Activated naive CD8-positive, alpha-beta T cell (primary cell): Measurements from ENCODE around the gene HOMER2.
"Not testable (repeated sequence)": the region's sequence is repeated elsewhere in the genome, so short reads cannot be mapped to it uniquely, and the experiment has no call there.

Source experiments
- H3K27ac Mint-ChIP-seq: one replicate; pipeline ENCODE4 v1.8.0; 2021; ENCODE audit warnings: mixed read lengths
- H3K27me3 Mint-ChIP-seq: one replicate; pipeline ENCODE4 v1.8.0; 2021; ENCODE audit warnings: mixed read lengths
- H3K36me3 Mint-ChIP-seq: one replicate; pipeline ENCODE4 v1.8.0; 2021; ENCODE audit warnings: mixed read lengths
- H3K4me1 Mint-ChIP-seq: one replicate; pipeline ENCODE4 v1.8.0; 2021; ENCODE audit warnings: low read depth, mixed read lengths
- H3K4me3 Mint-ChIP-seq: one replicate; pipeline ENCODE4 v1.8.0; 2021; ENCODE audit warnings: mild to moderate bottlenecking, mixed read lengths
- H3K9me3 Mint-ChIP-seq: one replicate; pipeline ENCODE4 v1.8.0; 2021; ENCODE audit warnings: low read depth, mixed read lengths

HOMER2 gene

DNA sequence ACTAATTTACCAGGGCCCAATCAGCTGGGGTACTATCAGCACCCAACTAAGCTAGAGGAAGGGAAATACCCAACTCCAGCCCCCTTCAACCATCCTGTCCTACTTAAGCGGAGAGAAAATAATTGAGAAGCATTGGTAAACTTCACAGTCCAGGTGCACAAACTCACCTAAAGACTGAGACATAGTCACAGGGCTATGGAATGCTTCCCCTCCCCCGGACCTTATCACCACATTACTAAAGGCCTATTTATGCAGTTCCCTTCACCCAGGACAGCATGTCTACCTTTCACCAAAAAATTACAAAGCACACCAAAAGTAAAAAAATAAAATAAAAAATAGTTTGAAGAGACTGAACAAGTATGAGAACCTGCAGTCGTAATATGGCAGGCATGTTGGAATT, 47.9 kb downstream of the HOMER2 start:
- peaks cover 2% of the 10 kb centered on the region for H3K27me3 Mint-ChIP-seq
- peaks cover 17% of the 10 kb centered on the region for H3K9me3 Mint-ChIP-seq
- peaks cover 4% of the 10 kb centered on the region for H3K36me3 Mint-ChIP-seq
- H3K27ac Mint-ChIP-seq, result no peak overlapping the region
- no peaks in the 10 kb centered on the region for H3K4me1 Mint-ChIP-seq
- H3K4me3 Mint-ChIP-seq, result no peak overlapping the region

DNA sequence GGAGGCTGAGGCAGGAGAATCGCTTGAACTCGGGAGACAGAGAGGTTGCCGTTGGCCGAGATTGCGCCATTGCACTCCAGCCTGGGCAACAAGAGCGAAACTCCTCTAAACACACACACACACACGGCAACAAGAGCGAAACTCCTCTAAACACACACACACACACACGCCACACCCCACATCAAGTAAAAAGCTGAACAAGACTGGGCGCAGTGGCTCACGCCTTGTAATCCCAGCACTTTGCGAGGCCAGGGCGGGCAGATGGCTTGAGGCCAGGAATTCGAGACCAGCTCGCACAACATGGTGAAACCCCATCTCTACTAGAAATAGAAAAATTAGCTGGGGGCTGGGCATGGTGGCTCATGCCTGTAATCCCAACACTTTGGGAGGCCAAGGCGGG, 49.0 kb downstream of the HOMER2 start:
- Mint-ChIP-seq H3K27me3 (peaks cover 2% of the 10 kb centered on the region), H3K4me1 (no peaks in the 10 kb centered on the region), H3K4me3 (no peak overlapping the region), H3K36me3 (peaks cover 2% of the 10 kb centered on the region), H3K27ac (no peak overlapping the region), H3K9me3 (peaks cover 7% of the 10 kb centered on the region)

DNA sequence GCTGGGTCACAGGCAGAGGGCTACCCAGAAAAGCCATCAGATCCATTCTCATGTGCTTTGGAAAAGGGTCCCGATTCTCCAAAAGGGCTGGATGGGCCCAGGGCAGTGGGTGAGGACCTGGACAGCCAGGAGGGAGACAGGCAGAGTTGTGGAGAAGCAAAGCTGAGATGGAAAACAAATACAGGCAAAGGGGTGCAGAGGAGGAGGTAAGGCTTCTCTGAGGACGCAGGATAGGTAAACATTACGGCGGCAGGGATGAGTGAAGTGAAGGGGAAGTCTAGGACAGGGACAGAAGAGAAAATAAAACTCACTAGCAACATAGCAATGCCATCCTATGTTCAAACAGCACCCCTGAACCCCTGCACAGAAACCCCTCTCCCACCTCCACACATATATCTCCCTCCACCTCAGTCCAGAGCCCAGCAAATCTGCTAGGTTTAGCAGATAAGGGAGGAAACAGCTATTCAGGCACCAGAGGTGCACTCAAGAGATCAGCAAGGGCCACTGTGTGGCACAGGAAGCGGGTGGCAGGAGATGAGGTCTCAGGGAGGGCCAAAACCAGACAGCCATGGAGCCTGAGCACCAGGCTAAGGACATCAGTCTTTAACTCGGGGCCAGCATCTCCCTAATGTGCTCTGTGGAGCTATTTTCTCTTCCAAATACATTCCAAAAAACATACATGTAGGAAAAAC, 51.3 kb downstream of the HOMER2 start:
- Mint-ChIP-seq H3K4me3 (no peak overlapping the region), H3K36me3 (peaks cover 2% of the 10 kb centered on the region), H3K27ac (no peak overlapping the region), H3K9me3 (no peaks in the 10 kb centered on the region), H3K4me1 (no peaks in the 10 kb centered on the region), H3K27me3 (peaks cover 2% of the 10 kb centered on the region)

DNA sequence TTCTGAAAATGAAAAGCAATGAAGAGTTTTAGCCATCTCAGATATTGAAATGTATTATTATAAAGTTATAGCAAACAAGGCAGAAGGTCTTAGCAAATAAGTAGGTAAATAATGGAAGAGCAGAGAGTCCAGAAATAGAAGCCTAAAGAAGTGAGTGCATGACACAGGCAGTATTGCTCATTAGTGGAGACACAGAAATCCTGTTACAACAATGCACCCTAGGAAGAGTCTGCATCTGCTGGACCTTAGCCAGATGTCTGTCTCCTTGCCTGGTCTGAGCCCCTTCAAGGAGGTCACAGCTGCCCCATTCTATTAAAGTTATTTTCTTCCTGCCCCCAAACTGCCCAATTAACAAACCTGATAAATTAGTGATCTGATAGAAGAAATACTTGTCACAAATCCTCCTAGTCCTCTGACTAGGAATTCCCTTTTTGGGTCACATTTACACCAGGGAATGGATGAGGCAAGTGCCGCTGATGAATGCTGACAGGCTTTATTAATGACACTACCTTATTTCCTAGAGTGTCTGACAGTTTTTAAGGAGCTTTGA, 51.9 kb downstream of the HOMER2 start:
- H3K27ac Mint-ChIP-seq, result no peak overlapping the region
- no peaks in the 10 kb centered on the region for H3K9me3 Mint-ChIP-seq
- H3K27me3 Mint-ChIP-seq, result no peaks in the 10 kb centered on the region
- no peaks in the 10 kb centered on the region for H3K36me3 Mint-ChIP-seq
- H3K4me3 Mint-ChIP-seq, result no peak overlapping the region
- H3K4me1 Mint-ChIP-seq, result no peaks in the 10 kb centered on the region

- Mint-ChIP-seq H3K4me1 (no peaks in the 10 kb centered on the region), H3K27me3 (no peaks in the 10 kb centered on the region), H3K27ac (no peak overlapping the region), H3K36me3 (no peaks in the 10 kb centered on the region), H3K9me3 (no peaks in the 10 kb centered on the region), H3K4me3 (no peak overlapping the region)
These were observed 53.6 kb downstream of the HOMER2 start for GRCh38 chr15:82898961-82899360.

DNA sequence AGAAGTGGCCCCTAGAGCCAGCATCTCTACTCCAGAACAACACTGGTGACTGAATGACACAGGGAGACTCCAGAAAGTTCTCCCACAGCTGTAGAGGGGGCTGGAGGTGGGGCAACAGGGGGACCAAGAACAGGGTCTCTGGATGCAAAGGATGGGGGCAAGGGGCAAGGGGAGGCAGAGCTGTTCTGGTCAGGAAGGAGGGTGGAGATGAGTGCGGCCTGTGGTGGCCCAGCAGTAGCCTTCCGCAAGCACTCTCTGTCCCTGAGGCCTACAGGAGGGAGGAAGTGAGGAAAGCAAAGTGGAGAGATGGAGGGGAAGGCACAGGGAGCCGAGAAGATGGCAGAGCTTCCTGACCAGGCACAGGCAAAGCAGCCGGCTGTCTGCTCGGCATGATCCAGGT, 56.5 kb downstream of the HOMER2 start:
- Mint-ChIP-seq H3K27ac (no peak overlapping the region), H3K27me3 (no peaks in the 10 kb centered on the region), H3K4me3 (no peak overlapping the region), H3K36me3 (peaks cover 3% of the 10 kb centered on the region), H3K4me1 (no peaks in the 10 kb centered on the region), H3K9me3 (no peaks in the 10 kb centered on the region)

DNA sequence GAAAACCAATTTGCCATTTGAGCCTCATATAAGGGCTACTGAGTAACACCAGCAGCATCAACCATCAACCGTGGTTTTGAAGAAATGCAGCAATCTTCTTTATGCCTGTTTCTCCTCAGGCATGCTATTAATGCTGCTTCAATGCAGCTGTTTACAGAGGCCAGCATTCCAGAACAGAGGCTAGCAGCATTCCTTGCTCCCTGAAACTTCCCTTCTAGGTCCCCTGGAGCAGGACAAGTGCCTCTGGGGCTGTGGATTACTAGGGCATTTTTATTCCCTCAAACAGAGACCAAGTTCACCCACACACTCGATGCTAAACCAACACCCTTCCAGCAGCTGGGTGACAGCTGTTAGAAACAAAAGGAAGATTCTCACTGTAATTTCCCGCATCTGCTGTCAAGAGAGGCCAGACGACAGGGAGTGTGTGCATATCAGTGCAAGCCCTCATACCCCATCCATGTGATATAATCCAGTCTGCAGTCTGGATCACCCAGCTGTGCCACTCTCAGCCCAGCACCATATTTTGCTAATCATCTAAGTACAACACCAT, 57.5 kb downstream of the HOMER2 start:
- Mint-ChIP-seq H3K9me3 (no peaks in the 10 kb centered on the region), H3K4me3 (no peak overlapping the region), H3K4me1 (no peaks in the 10 kb centered on the region), H3K27me3 (no peaks in the 10 kb centered on the region), H3K36me3 (peaks cover 3% of the 10 kb centered on the region), H3K27ac (no peak overlapping the region)

DNA sequence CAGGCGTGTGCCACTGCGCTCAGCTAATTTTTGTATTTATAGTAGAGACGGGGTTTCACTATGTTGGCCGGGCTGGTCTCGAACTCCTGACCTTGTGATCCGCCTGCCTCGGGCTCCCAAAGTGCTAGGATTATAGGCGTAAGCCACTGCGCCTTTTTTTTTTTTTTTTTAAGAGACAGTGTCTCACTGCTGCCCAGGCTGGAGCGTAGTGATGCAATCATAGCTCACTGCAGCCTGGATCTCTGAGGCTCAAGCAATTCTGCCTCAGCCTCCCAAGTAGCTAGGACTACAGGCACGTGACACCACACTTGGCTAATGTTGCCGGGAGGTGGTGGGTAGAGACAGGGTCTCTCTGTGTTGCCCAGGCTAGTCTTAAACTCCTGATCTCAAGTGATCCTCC, 59.0 kb downstream of the HOMER2 start:
- H3K4me3 Mint-ChIP-seq, result not testable (repeated sequence)

DNA sequence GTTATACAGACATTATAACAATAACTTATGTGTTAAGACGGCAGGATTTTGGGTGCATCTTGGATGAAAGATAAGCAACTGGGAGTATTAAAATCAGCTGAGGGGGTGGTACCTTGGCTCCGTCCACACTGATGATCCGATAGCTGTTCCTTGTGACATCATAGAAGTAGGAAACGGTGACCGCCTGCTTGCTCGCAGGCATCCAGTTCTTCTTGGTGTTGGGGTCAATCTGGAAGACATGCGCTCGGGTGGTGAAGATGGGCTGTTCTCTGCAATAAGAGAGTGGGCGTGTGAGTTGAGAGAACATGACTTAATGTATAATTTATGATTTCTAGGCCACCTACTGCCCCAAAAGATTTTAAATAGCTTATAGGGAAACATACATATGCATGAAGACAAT, 59.9 kb downstream of the HOMER2 start:
- Mint-ChIP-seq H3K27ac (no peak overlapping the region), H3K4me1 (no peaks in the 10 kb centered on the region), H3K4me3 (no peak overlapping the region), H3K36me3 (peaks cover 3% of the 10 kb centered on the region), H3K27me3 (no peaks in the 10 kb centered on the region), H3K9me3 (no peaks in the 10 kb centered on the region)

More for the DNA sequence above, 59.0 kb downstream of the HOMER2 start:
- not testable (repeated sequence) for H3K9me3 Mint-ChIP-seq, H3K4me1 Mint-ChIP-seq, H3K27ac Mint-ChIP-seq, H3K36me3 Mint-ChIP-seq, H3K27me3 Mint-ChIP-seq

DNA sequence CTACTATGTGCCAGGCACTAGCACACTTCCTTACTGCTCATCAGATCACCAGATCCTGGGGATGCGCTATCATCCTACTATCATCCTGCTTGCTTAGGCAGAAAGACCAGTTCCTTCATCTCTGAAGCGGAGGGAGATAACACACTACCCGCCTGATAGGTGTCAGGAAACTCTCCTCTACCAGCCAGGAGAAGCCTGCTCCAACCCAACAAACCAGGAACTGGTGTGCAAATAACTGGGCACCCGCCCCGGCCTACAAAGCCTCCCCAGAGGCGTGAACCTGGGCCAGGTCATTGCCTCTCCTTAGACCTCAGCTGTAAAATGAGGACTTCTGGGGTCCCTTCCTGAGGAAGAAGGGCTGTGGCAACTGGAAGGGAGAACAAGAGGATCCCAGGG, 61.5 kb downstream of the HOMER2 start:
- H3K4me3 Mint-ChIP-seq, result no peak overlapping the region
- H3K36me3 Mint-ChIP-seq, result peaks cover 3% of the 10 kb centered on the region
- no peaks in the 10 kb centered on the region for H3K9me3 Mint-ChIP-seq
- H3K27ac Mint-ChIP-seq, result no peak overlapping the region
- no peaks in the 10 kb centered on the region for H3K4me1 Mint-ChIP-seq
- no peaks in the 10 kb centered on the region for H3K27me3 Mint-ChIP-seq

DNA sequence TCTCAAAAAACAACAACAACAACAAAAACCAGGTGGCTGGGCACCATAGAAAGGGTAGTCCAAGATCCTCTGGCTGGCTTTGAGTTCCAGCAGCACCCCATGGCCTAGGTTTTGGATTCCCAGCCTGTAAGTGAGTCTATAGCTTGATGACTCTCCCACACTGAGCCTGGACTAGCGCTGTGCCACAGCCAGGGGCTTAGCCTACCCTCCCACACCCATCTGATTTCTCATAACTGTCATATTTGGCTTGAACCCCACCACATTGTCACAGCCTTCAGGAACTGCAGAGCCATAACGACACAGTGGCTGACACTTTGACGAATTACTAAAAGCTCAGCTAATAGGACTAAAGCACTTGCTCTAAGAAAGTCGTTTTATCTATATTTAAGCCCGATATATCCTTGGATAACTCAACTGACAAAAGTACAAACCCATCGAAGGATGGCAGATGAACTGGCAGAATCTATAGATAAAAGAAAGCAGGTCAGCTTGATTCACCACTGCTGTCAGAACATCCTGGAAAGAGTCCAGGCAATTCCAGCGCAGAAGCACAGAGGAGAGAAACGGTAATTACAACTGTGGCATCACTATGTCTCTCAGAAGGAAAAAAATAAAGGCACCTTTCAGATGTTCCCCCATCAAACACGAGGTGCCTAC, 62.1 kb downstream of the HOMER2 start:
- Mint-ChIP-seq H3K27ac (no peak overlapping the region), H3K9me3 (no peaks in the 10 kb centered on the region), H3K4me3 (no peak overlapping the region), H3K36me3 (peaks cover 3% of the 10 kb centered on the region), H3K27me3 (no peaks in the 10 kb centered on the region), H3K4me1 (no peaks in the 10 kb centered on the region)

GRCh38 chr15:82882273-82882928, 70.1 kb downstream of the HOMER2 start:
- Mint-ChIP-seq H3K9me3 (no peaks in the 10 kb centered on the region), H3K36me3 (no peaks in the 10 kb centered on the region), H3K4me3 (no peak overlapping the region), H3K27ac (no peak overlapping the region), H3K27me3 (no peaks in the 10 kb centered on the region), H3K4me1 (no peaks in the 10 kb centered on the region)

DNA sequence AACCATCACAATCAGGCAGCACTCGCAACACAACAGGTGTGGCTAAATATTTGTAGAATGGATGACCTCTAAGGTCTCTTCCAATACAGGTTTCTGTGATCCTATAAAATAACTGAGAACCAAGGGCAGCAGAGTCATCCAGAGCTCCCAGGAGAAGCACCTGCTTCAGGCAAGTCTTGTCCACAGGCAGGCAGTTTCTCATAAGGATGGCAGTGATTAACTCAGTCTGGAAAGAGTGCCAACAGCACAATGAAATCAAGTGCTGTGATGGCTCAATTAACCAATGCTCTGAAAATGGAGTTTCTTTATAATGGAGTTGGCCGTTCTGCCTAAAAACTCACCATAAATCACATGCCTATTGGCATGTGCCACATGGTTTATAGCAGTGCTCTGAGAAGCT, 70.8 kb downstream of the HOMER2 start:
- H3K4me3 Mint-ChIP-seq, result no peak overlapping the region
- H3K36me3 Mint-ChIP-seq, result no peaks in the 10 kb centered on the region
- H3K27me3 Mint-ChIP-seq, result no peaks in the 10 kb centered on the region
- no peaks in the 10 kb centered on the region for H3K9me3 Mint-ChIP-seq
- H3K4me1 Mint-ChIP-seq, result no peaks in the 10 kb centered on the region
- no peak overlapping the region for H3K27ac Mint-ChIP-seq

DNA sequence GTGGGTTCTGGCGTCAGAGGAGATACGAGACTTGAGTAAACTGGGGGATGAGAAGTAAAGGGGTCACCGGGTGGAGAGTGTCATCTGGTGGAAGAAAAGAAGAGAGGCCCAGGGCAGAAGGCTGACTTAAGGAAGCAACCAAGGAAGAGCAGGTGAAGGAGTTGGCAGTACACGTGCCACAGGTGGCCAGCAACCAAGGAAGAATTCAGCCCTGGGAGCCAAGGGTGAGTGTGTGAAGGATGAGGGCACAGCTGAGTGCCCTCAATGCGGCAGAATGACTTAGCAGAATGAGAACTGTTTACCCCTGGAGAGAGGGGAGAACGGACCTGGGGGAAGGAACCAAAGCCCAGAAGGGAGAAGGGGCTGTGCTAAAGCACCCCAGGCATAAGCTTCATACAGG, 71.8 kb downstream of the HOMER2 start:
- H3K4me3 Mint-ChIP-seq, result no peak overlapping the region

DNA sequence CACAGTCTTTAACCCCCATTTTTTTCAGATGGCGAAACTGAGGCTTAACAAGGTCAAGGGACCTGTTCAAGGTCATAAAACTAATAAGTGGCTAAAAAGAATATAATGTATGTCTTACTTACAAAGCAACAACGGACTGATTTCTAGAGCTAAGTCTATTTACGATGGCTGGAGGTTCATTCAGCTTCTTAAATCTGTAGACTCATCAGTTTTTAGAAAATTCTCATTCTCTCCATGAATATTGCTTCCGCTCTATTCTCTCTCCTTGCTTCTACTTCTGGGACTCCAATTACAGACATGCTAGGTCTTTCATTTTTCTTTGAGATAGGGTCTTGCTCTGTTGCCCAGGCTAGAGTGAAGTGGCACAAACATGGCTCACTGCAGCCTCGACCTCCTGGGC, 74.2 kb downstream of the HOMER2 start:
- Mint-ChIP-seq H3K36me3 (peaks cover 2% of the 10 kb centered on the region), H3K27ac (no peak overlapping the region), H3K9me3 (no peaks in the 10 kb centered on the region), H3K4me3 (no peak overlapping the region), H3K4me1 (no peaks in the 10 kb centered on the region), H3K27me3 (no peaks in the 10 kb centered on the region)

More for the DNA sequence above, 71.8 kb downstream of the HOMER2 start:
- H3K4me1 Mint-ChIP-seq, result no peaks in the 10 kb centered on the region
- no peaks in the 10 kb centered on the region for H3K36me3 Mint-ChIP-seq
- no peak overlapping the region for H3K27ac Mint-ChIP-seq
- no peaks in the 10 kb centered on the region for H3K27me3 Mint-ChIP-seq
- H3K9me3 Mint-ChIP-seq, result no peaks in the 10 kb centered on the region
